Activated naive CD4-positive, alpha-beta T cell treated with anti-CD3 and anti-CD28 coated beads, Interleukin-2, amount 10 ng/mL, durations not matched to agents 7 days and 5 days (primary cell): ENCODE measurements around the gene PRKD3.

ENCODE experiments used
- CTCF ChIA-PET: fragments of 350-600 bp; sonication (Branson Sonifier 250); formaldehyde crosslinking; loops from one replicate; lab custom pipeline; 2021; ENCODE audit warnings: antibody characterized with exemption; lab: Charles Lee
- DNase-seq: peaks from one replicate; pipeline ENCODE4 v3.0.0-alpha.2; 2020
- H3K27ac Mint-ChIP-seq: one replicate; pipeline ENCODE4 v1.8.0; 2021; ENCODE audit warnings: mild to moderate bottlenecking, moderate library complexity, mixed read lengths
- H3K27me3 Mint-ChIP-seq: one replicate; pipeline ENCODE4 v1.8.0; 2021; ENCODE audit warnings: mild to moderate bottlenecking, mixed read lengths
- H3K36me3 Mint-ChIP-seq: one replicate; pipeline ENCODE4 v1.8.0; 2021; ENCODE audit warnings: mixed read lengths
- H3K4me1 Mint-ChIP-seq: one replicate; pipeline ENCODE4 v1.8.0; 2021; ENCODE audit warnings: mixed read lengths
- H3K4me3 Mint-ChIP-seq: one replicate; pipeline ENCODE4 v1.8.0; 2021; ENCODE audit warnings: mild to moderate bottlenecking, moderate library complexity, mixed read lengths
- H3K9me3 Mint-ChIP-seq: one replicate; pipeline ENCODE4 v1.8.0; 2021; ENCODE audit warnings: mixed read lengths

The PRKD3 gene

DNA sequence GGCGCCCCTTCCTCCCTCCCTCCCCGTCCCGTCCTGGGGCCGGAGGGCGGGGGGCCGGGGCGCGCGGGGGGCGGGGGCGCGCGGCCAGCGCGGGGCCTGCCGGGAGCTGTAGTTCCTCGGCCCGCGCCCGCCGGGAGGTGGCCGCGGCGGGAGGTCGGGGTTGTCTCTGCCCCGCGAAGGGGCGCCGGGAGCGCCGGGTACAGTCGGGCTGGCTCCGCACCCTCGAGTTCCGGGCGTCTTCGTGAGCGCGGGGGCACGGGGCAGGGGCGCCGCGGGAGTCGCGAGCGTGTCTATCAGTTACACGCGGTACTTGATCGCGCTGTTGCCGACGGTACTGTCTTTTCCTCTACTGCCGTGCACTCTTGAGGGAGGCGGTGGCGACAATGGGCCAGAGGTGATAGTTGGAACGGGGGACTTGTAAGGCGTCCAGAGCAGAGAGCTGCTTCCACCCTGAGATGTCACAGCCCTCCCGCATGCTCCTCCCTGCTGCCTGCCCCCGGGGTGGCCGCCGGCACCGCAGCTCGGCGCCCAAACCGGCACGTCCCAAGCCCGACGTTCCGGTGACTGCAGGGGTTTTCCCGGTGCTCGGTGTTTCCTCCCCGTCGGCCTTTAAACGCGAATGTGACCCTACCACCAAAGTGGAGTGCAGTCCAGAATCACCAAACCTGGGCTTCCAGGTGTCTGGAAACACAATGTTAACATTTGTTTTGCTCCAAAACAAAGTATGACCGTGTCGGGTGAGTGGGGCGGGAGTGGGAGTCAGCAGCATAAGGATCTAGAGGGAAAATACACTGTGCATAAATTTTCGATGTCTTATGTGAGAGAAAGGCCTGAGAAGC, at the start of gene PRKD3:
TSS of gene PRKD3 (minus strand) at position 48 of the 839 bp plus-strand sequence. CDS start 8,309 bp downstream, outside the sequence.
- Mint-ChIP-seq H3K4me3 (peak within 1 kb of the TSS; percentile 94), H3K27me3 (peaks cover 42% of the 10 kb centered on the region)

DNA sequence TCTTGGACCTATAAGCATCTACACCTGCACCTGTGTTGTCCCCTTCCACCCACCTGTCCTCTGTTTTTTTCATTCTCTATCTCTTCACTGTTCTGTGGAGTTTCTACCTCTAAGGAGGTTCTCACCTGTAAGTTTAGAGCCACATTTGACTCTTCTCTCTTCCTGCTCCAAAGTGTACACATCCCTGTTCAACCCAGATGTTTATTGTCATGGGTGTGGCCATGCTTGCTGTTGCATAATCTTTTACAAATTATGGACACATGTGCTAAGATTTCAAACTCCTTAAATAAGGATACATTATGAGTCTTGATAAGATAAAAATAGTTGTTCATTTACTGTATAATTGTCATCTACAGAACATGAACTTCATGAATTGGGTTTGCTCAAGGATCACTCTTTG, 47.4 kb upstream of the PRKD3 start:
- Mint-ChIP-seq H3K36me3 (no peaks in the 10 kb centered on the region), H3K9me3 (no peaks in the 10 kb centered on the region), H3K27ac (peak overlapping the region; percentile 25), H3K4me3 (no peak overlapping the region), H3K27me3 (peaks cover 74% of the 10 kb centered on the region), H3K4me1 (peaks cover 20% of the 10 kb centered on the region)
- no peak for DNase-seq
- CTCF ChIA-PET, result no interaction called here

More for the DNA sequence above, at the start of gene PRKD3:
- H3K27ac Mint-ChIP-seq, result peak within 1 kb of the TSS; percentile 80
- CTCF ChIA-PET, result no interaction called here
- peaks cover 35% of the 10 kb centered on the region for H3K4me1 Mint-ChIP-seq
- H3K9me3 Mint-ChIP-seq, result no peaks in the 10 kb centered on the region
- H3K36me3 Mint-ChIP-seq, result peaks cover 9% of the 10 kb centered on the region
- peak; percentile 67 for DNase-seq

DNA sequence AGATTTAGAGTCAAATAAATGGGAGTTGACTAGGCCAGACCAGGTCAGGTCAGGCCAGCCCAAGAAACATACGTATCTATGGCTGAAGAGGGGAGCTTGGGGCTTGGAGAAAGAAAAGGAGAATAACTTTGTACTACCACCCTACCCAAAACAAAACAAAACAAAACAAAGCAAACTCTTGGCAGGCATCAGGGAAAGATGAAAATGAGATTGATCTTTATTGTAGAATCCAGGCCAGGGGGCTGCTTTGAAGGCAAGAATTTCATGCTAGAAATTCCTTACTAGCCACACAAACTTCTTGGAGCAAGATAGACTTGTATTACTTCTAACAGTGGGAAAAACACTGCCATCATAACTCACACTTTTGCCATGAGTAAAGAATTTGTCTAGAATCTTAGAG, 46.0 kb upstream of the PRKD3 start:
- no peak for DNase-seq
- Mint-ChIP-seq H3K27ac (no peak overlapping the region), H3K4me1 (peaks cover 7% of the 10 kb centered on the region), H3K4me3 (no peak overlapping the region), H3K9me3 (no peaks in the 10 kb centered on the region), H3K27me3 (peaks cover 68% of the 10 kb centered on the region), H3K36me3 (no peaks in the 10 kb centered on the region)
- CTCF ChIA-PET, result no interaction called here

DNA sequence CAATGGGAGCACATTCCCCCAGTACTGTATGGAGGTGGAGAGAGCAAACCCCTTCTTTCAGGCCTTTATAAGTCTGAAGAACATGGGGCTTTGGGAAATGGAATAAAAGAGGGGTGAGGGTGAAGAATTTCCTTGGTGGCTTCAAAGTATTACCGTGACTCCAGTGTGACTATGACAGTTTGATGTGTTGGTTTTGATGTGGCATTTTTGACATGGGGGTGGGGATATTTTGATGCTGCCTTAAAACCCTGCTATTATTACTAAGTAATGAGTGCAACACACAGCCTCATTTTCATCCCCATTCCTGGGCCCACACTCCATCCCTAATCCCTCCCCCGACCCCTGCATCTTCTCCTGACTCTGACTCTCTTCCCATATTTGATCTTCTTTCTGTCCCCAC, 43.4 kb upstream of the PRKD3 start:
- DNase-seq, result no peak
- Mint-ChIP-seq H3K27ac (no peak overlapping the region), H3K27me3 (peaks cover 56% of the 10 kb centered on the region), H3K36me3 (no peaks in the 10 kb centered on the region), H3K9me3 (no peaks in the 10 kb centered on the region), H3K4me1 (no peaks in the 10 kb centered on the region), H3K4me3 (no peak overlapping the region)
- CTCF ChIA-PET, result interaction anchor here (2.2 kb wide), 1 partner anchor 28 kb away, joined by 7 read pairs; no protein-coding TSS in a partner anchor

DNA sequence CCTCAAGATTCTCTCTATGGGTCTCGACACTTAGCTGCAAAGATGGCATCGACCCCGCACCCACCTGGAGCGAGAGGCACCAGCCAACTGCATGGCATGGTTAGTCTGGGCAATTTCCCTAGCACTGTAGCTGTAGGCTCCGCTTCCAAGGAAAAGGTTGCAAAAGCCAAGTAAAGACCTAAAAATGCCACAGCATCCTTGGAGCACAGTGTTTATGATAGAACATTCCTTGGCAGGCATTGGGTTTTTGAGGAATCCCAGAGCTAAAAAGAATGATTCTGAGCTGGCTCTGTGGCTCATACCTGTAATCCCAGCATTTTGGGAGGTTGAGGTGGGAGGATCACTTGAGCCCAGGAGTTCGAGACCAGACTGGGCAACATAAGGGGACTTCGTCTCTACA, 42.7 kb upstream of the PRKD3 start:
- Mint-ChIP-seq H3K27me3 (peaks cover 57% of the 10 kb centered on the region), H3K4me3 (no peak overlapping the region), H3K9me3 (no peaks in the 10 kb centered on the region), H3K27ac (no peak overlapping the region), H3K36me3 (no peaks in the 10 kb centered on the region), H3K4me1 (no peaks in the 10 kb centered on the region)
- no peak for DNase-seq
- CTCF ChIA-PET, result interaction anchor here (1.3 to 2.2 kb wide), 2 partner anchors 8 to 29 kb away, joined by 3 to 7 read pairs; no protein-coding TSS in a partner anchor

DNA sequence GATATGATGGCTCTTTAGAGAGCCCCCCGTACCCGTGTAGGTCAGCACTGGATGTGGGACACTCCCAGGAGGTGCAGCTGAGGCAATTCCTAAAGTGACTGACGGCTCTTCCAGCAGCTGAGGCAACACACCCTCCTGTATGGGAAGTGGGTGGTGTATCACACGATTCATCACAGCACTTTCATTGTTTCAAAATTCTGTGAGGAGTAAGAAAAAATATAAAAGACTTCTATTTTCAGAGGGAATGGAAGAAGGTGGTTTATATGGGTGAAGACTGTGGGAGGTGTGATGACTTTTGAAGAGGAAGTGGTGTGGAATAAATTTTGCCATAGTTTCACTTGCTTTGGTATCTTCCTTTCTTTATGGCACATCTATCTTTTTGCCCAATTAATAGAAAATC, 42.1 kb upstream of the PRKD3 start:
- CTCF ChIA-PET, result interaction anchor here (1.3 to 2.2 kb wide), 2 partner anchors 9 to 30 kb away, joined by 3 to 7 read pairs; no protein-coding TSS in a partner anchor
- Mint-ChIP-seq H3K27me3 (peaks cover 56% of the 10 kb centered on the region), H3K36me3 (no peaks in the 10 kb centered on the region), H3K27ac (no peak overlapping the region), H3K9me3 (no peaks in the 10 kb centered on the region), H3K4me1 (no peaks in the 10 kb centered on the region), H3K4me3 (no peak overlapping the region)
- DNase-seq, result no peak

DNA sequence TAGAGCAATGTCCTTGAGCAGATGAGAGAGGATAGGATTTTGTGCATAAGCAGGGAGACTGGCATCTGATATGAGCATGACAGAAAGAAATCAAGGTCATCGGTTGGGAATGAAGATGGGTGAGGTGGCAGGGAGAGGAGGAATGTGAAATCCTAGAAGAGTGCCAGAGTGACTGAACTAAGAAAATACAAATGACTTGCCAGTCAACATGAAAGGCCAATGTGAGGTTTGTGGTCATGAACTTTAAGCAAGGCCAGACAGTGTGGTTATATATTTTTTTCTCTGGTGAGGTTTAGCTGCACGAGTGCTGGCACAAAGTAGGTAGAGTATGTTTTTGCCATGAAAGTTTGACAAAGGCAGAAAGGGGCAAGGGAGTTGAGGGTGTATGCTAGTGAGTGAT, 41.0 kb upstream of the PRKD3 start:
- H3K36me3 Mint-ChIP-seq, result no peaks in the 10 kb centered on the region
- H3K9me3 Mint-ChIP-seq, result no peaks in the 10 kb centered on the region
- H3K4me3 Mint-ChIP-seq, result no peak overlapping the region
- no peaks in the 10 kb centered on the region for H3K4me1 Mint-ChIP-seq
- CTCF ChIA-PET, result interaction anchor here (2.2 kb wide), 1 partner anchor 31 kb away, joined by 7 read pairs; no protein-coding TSS in a partner anchor
- no peak overlapping the region for H3K27ac Mint-ChIP-seq
- H3K27me3 Mint-ChIP-seq, result peaks cover 55% of the 10 kb centered on the region
- no peak for DNase-seq

DNA sequence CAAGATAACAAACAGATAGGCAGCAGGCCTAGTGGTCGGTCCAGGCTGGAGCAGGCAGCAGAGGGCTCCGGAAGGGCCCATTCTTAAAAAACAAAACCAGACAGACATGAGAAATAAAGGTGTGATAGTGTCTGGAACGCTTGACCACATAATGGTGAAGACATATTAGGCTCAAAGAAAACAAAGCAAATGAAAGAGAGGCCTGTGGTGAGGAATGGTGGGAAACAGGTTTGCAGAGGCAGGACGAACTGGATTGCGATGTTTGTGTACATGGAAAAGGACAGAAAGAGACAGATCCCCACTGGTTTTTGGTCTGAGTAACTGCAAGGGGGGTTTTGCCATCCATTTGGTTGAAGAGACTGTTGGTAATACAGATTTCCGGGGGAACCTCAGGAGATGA, 39.7 kb upstream of the PRKD3 start:
- no peaks in the 10 kb centered on the region for H3K9me3 Mint-ChIP-seq
- CTCF ChIA-PET, result no interaction called here
- H3K4me3 Mint-ChIP-seq, result no peak overlapping the region
- peaks cover 63% of the 10 kb centered on the region for H3K27me3 Mint-ChIP-seq
- no peaks in the 10 kb centered on the region for H3K4me1 Mint-ChIP-seq
- no peak for DNase-seq
- H3K36me3 Mint-ChIP-seq, result no peaks in the 10 kb centered on the region
- no peak overlapping the region for H3K27ac Mint-ChIP-seq

DNA sequence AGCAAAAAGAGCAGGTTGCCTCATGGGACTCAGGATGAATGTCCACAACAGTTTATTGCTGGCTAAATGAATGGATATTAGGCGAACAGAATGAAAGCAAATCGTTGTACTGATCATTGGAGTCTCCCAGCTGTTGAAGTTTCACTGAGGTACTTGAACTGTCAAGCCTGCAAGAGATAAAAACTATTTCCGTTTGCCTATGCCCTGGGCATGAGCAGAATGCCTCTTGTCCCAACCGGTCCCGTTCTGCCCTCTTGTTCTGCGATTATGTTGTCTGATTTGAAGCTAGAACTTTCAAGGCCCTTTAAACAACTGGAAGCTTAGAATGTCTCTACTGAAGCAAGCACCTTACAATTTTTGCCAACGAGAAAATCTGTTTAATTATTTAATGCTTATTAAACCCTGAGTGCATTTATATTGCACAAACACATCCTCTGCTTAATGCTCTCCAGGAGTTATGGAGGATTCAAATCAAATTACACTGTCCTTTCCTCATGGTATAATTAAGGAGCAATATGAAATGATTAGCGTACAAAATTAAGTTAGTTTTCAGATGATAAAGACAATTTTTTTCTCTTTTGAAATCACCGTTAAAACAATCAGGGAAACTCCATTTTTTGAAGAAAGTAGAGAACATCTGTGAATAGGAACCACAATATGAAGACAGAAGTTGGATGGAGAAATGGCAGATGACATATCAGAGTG, 37.5 kb upstream of the PRKD3 start:
- Mint-ChIP-seq H3K27ac (no peak overlapping the region), H3K4me1 (no peaks in the 10 kb centered on the region), H3K36me3 (no peaks in the 10 kb centered on the region), H3K4me3 (no peak overlapping the region), H3K9me3 (no peaks in the 10 kb centered on the region), H3K27me3 (peaks cover 55% of the 10 kb centered on the region)
- no peak for DNase-seq
- CTCF ChIA-PET, result no interaction called here

DNA sequence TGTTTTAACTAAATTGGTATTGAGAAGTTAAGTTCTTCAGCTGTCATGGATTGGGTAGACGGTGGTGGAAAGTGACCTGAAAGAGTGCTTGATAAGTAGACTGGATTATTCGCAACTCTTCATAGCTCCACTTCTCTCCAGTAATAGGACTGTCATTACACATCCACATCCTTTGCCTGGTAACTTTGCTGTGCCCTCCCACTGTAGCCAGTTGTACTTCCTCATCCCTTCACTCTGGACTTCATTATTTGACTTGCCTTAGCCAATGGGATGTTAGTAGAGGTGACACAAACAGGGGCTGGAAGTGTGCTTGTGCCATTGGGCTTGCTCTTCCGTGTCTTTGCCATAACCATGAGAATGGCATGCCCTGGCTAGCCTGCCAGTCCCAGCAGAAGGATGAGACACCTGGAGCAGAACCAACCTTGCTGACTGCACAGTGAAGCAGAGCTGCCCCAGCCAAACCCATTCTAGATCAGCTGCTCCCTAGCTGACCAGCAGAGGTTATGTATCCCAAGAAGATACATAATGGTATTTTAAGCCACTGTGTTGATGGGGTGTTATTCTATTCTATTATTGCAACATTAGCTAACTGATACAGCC, 36.7 kb upstream of the PRKD3 start:
- H3K27ac Mint-ChIP-seq, result no peak overlapping the region
- CTCF ChIA-PET, result no interaction called here
- H3K9me3 Mint-ChIP-seq, result no peaks in the 10 kb centered on the region
- H3K4me1 Mint-ChIP-seq, result no peaks in the 10 kb centered on the region
- H3K27me3 Mint-ChIP-seq, result peaks cover 52% of the 10 kb centered on the region
- DNase-seq, result no peak
- H3K4me3 Mint-ChIP-seq, result no peak overlapping the region
- no peaks in the 10 kb centered on the region for H3K36me3 Mint-ChIP-seq

DNA sequence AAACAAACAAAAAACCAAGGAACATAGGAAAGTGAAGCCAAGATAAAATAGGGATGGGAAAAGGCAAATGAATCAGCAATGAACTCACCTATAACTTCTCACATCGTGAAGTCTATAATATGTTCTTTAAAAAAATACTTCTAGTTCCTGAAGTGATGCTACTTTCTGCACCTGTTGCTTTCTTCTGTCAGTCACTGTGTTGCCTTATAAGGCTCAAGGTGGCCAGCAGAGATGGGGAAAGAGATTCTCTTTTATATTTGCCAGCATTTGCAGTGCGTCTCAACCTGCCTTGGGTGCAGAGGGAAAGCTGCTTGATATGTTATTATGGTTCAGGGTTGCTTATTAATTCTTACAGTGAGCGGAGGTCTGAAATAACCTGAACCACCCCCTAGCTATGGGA, 33.8 kb upstream of the PRKD3 start:
- Mint-ChIP-seq H3K4me1 (no peaks in the 10 kb centered on the region), H3K4me3 (no peak overlapping the region), H3K27ac (no peak overlapping the region), H3K27me3 (peaks cover 75% of the 10 kb centered on the region), H3K36me3 (no peaks in the 10 kb centered on the region), H3K9me3 (no peaks in the 10 kb centered on the region)
- no peak for DNase-seq
- CTCF ChIA-PET, result no interaction called here

DNA sequence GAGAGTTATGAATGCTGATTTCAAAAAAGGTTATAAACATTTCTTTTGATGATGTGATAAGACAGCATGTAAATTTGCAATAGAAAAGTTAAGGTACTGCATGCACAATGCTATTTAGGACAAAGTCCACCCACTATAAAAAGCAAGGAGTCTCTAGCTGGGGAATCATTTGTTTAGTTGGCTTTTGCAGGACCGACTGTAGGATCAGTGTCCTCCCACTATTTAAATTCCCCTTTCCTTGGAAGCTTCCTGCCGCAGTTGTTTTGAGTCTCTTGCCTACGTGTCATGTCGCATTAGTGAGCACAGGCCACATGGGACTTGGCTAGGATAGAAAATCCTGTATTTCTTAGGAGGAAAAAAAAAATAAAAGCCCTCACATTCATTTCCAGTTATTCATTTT, 32.9 kb upstream of the PRKD3 start:
- no peaks in the 10 kb centered on the region for H3K36me3 Mint-ChIP-seq
- H3K27me3 Mint-ChIP-seq, result peaks cover 68% of the 10 kb centered on the region
- CTCF ChIA-PET, result no interaction called here
- no peaks in the 10 kb centered on the region for H3K9me3 Mint-ChIP-seq
- H3K27ac Mint-ChIP-seq, result no peak overlapping the region
- no peak overlapping the region for H3K4me3 Mint-ChIP-seq
- no peaks in the 10 kb centered on the region for H3K4me1 Mint-ChIP-seq
- no peak for DNase-seq

DNA sequence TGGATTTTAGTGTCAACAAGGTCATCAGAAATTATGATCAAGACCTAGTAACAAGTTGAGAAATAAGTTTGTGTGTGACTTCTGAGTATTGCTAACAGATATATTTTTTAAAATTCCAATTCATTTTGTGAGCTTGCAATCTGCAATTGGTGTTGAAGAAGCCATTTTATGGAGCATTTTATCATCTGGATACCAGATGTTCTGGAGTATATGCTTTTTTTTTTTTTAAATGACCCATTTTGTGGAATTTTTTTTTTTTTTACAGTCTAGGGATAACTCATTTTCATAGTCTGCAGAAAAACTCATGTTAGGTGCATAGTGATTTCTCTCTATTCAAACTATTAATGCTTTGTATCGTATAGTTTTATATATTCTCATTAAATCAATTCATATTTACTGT, 32.4 kb upstream of the PRKD3 start:
- no peak overlapping the region for H3K27ac Mint-ChIP-seq
- DNase-seq, result no peak
- CTCF ChIA-PET, result no interaction called here
- no peaks in the 10 kb centered on the region for H3K9me3 Mint-ChIP-seq
- H3K27me3 Mint-ChIP-seq, result peaks cover 65% of the 10 kb centered on the region
- H3K4me3 Mint-ChIP-seq, result no peak overlapping the region
- no peaks in the 10 kb centered on the region for H3K36me3 Mint-ChIP-seq
- no peaks in the 10 kb centered on the region for H3K4me1 Mint-ChIP-seq

DNA sequence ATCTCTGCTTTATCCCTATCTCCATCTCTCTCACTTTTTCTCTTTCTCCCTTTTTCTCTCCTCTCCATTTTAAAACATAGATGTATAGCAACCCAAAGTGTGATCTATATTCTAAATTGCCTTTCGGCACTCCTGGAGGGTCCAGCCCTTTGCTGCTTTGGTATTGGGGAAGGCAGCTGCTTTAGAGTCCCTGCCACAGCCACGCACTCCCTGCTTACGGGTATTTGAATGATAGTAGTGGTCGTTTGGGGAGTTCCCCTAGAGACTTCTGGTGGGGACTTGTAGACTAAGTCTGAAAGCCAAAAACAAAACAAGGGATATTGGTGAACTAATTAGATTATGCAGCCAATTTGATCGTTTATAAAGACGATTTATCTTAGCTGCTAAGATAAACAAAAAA, 31.7 kb upstream of the PRKD3 start:
- Mint-ChIP-seq H3K4me3 (no peak overlapping the region), H3K27me3 (peaks cover 64% of the 10 kb centered on the region), H3K9me3 (no peaks in the 10 kb centered on the region), H3K36me3 (no peaks in the 10 kb centered on the region), H3K4me1 (no peaks in the 10 kb centered on the region), H3K27ac (no peak overlapping the region)
- DNase-seq, result no peak
- CTCF ChIA-PET, result no interaction called here
